Fibroblast of skin of left quadriceps (primary cell): ENCODE measurements around the gene MROH7.

Experiments
- DNase-seq, 2 experiments: peaks; one replicate each; pipeline ENCODE4 v3.0.0-alpha.2; 2013; ENCODE audit warnings: low read depth in 2 of 2

Gene MROH7

GRCh38 chr1:54640863-54641836 lies at the start of gene MROH7:
MROH7 (plus strand) TSS chr1:54641786; CDS start chr1:54652927, 11,141 bp downstream.
- DNase-seq: no peak

DNA sequence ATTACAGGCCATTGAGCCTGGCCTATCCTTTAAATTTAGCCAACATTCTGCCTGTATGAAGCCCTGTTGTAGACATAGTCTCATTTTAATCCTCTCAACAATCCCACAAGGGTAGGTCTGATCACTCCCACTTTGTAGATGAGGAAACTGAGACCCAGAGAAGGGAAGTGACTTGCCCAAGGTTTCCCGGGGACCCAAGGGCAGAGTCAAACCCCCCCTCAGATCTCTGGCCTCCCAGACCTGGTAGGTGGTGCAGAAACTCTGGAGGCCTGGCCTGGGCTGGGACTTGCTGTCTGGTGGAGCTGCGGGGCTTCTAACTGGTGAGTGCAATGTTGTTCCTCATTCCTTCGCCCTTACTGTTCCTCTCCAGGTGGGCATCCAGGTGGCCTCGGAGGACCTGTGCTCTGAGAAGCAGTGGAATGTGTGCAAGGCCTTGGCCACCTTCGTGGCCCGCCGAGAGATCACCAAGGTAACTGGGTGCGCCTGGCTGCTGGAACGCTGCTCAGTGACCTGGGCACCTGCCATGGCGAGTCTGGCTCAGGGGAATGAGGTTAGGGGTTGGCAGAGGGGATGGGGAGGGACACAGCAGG lies 47.9 kb upstream of the MROH7 start:
- DNase-seq: no peak

GRCh38 chr1:54594463-54594862 lies 47.1 kb upstream of the MROH7 start:
- no peak for DNase-seq

GRCh38 chr1:54595956-54596498 lies 45.6 kb upstream of the MROH7 start:
- no peak for DNase-seq

DNA sequence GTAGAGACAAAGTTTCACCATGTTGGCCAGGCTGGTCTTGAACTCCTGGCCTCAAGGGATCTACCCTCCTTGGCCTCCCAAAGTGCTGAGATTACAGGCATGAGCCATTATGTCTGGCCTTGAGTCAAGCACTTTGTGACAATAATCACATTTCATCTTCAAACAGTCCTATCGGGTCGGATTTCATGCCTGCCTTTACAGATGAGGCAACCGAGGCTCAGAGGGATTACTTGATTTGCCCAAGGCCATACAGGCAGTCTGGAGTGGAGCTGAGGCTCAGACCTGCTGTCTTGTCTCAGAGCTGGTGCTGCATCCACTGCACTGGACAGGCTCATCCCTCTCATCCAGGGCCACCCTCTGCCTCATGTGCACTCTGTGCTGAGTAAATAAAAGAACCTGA lies 44.8 kb upstream of the MROH7 start:
- DNase-seq: no peak

DNA sequence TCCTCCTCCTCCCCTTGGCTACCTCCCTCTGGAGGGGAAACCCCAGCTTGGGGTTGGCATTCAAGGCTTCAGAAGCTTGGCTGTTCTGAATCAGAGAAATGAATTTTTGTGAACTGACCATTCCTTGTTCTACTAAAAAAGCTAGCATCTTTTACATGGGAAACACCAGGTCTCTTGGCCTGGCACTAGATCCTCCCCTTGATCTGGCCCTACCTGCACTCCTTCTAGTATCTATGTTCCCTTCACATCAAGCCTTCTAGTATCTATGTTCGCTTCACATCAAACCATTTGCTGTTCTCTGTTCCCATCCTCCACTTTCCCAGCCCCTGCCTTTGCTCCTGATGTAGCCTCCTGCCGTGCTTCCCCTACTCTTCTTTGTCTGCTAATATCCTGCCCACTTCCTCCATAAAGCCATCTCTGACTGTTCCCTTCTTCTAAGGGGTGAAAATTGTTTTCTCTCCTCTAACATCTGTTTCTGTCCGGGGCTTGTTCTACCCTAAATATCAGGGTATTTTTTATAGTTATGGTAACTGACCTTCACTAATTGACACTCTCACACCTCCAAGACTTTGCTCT lies 44.0 kb upstream of the MROH7 start:
- no peak for DNase-seq

DNA sequence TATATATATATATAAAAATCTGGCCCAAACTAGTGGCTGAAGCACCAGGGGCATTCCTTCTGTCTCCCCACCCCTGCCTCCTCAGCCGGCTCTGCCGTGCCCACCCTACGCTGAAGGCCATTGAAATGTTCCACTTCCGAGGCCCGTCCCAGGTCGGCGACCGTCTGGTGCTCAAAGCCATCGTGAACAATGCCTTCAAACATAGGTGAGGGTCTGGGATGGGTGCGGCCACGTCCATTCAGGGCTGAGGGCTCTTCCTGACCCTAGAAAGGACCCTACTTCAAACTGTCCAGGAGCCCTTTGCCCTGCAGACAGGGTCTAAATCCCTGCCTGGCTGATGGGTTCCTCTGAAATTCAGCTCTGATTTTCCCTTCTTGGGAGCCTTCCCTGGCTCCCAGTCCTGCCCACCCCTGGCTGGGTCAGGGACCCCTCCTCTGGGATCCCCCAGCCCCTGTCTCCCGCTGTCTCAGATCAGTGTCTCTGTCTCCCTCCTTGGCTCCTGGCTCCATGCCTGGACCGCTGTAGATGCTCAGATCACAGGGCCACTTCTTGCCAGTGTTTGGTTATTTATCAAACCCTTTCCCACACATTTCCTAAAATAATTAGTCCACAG lies 42.3 kb upstream of the MROH7 start:
- no peak for DNase-seq

DNA sequence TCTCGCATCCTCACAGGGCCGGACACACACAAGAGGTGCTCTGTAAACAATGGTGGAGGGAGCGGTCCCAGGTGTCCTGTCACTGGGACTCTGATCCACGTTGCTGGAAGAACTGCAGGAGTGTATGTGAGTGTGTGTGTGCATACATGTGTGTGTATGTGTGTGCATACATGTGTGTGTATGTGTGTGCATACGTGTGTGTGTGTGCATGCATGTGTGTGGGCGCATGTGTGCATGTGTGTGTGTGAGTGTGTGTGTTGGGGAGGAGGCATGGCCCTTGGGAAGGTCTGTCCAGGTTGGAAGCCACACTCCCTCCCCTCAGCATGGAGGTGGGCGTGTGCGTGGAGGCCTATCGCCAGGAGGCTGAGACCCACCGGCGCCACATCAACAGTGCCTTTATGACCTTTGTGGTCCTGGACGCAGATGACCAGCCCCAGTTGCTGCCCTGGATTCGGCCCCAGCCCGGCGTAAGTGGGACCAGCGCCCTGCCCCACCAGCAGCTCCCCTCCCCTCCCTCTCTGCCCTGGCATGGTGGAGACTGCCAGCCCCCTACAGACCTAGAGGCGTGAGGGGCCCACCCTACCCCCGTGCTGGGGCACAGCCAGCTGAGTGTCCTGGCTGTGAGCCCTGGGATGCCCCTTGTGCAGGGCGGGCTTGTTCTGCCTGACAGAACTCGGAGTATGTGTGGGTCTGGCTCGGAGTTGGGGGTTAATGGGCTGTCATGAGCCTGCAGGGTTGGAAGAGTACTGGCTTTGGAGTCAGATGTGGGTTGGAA lies 40.5 kb upstream of the MROH7 start:
- no peak for DNase-seq

DNA sequence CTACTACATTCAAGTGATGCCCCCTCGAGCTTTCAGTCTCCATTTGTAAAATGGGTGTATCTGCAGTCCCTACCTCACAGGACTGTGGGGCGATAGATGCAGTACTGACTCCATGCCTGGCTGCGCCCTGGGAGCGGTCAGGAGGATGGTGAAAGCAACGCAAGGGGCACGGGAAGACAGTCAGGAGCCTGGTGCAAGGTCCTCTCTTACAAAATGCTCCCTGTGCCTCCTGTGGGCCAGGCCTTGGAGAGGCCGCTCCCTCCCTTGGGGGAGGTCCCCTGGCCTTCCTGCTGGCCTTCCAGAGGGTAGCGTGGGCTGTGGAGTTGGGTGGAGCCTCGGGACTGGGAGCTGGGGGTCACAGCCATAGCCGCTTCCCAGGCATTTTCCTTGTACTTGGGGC lies 39.9 kb upstream of the MROH7 start:
- DNase-seq: no peak

GRCh38 chr1:54602554-54602953 lies 39.0 kb upstream of the MROH7 start:
- no peak for DNase-seq

- DNase-seq: no peak
Observed at GRCh38 chr1:54603241-54603640, 38.3 kb upstream of the MROH7 start.

DNA sequence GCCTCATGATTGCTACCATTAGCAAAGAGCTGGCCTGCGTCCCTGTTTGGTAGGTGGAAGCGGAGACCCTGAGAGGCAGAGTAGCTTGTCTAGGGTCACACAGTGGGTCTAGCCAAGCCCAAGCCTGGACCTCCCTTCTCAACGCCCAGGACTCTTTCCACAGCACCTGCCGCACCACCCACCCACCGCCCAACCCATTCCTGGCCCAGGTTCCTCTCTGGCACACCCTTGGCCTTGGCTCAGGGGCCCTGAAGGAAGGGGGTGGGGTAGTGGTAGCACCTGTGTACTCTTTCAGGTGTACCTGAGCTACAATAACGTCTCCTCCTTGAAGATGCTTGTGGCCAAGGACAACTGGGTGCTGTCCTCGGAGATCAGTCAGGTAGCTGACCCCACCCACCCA lies 37.5 kb upstream of the MROH7 start:
- DNase-seq: no peak

GRCh38 chr1:54604572-54605370 lies 36.8 kb upstream of the MROH7 start:
- DNase-seq: no peak

- DNase-seq: no peak
Observed at GRCh38 chr1:54606096-54606989, 35.2 kb upstream of the MROH7 start.

DNA sequence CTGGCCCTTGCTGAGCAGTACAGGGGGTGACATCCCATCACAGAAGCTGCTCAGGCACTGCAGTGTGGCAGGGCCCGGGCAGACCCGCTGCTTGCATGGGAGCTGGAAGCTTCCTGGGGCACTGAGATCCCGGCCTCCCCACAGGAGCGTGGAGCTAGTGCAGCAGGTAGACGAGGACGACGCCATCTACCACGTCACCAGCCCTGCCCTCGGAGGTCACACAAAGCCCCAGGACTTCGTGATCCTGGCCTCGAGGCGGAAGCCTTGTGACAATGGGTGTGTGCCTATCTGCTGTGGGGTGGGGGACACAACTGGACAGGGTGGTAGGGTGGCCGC lies 34.6 kb upstream of the MROH7 start:
- no peak for DNase-seq

DNA sequence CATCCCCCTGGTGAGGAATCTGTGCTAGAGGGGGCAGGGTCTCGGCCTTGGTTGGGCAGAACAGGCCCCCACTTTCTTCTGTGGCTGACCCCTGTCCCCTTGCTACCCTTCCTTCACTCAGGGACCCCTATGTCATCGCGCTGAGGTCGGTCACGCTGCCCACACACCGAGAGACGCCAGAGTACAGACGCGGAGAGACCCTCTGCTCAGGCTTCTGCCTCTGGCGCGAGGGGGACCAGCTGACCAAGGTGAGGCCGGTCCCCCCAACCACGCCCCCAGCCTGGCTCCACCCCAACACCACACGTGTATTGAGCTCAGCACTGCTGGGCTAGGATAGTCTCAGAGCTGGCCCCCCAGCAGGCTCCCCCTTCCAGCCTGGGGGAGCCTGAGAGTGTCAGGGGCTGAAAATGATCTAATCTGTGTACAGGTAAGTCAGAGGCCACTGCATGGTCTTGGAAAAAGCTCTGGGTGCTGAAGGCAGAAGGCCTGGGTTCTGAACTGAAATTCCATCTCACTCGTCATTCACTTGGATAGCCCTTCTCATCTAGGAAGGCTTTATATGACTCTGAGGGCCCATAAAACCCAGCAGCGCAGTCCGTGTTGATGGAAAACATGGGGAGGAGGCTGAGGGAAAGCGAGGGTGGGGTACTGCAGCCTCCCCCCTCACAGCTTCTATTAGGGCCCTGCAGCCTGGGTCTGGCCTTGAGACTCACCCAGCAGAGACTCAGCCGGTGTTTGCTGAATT lies 33.6 kb upstream of the MROH7 start:
- DNase-seq: no peak

GRCh38 chr1:54608566-54609230 lies 32.9 kb upstream of the MROH7 start:
- DNase-seq: no peak

GRCh38 chr1:54609301-54609921 lies 32.2 kb upstream of the MROH7 start:
- no peak for DNase-seq
